Common myeloid progenitor, CD34-positive (primary cell): ENCODE results near the gene NRAP.

Experiments
- CTCF ChIA-PET: fragments of 350-600 bp; sonication (Branson Sonifier 250); formaldehyde crosslinking; loops from one replicate; lab custom pipeline; 2021; ENCODE audit warnings: antibody characterized with exemption; lab: Charles Lee
- POLR2A ChIA-PET: fragments of 350-600 bp; sonication (Branson Sonifier 250); formaldehyde crosslinking; loops from one replicate; lab custom pipeline; 2021; ENCODE audit warnings: antibody characterized with exemption; lab: Charles Lee
- DNase-seq, 3 donors: peaks; one replicate each; pipeline versions ENCODE4 v3.0.0 to v3.0.0-alpha.2; 2013
- H3K27ac ChIP-seq, 2 experiments: 1 replicate in 1 of 2; 2 replicates in 1 of 2; pipeline ENCODE4 v1.7.0; 2013; ENCODE audit warnings: inconsistent platforms in 2 of 2, low read length in 2 of 2, mild to moderate bottlenecking in 2 of 2, low read depth in 1 of 2, moderate library complexity in 1 of 2; ENCODE audit not compliant: severe bottlenecking in 2 of 2, insufficient read depth in 1 of 2, poor library complexity in 1 of 2
- H3K27me3 ChIP-seq, 5 experiments: replicated peaks in 2 of 5; 1 replicate in 3 of 5; 2 replicates in 2 of 5; pipeline versions ENCODE4 v1.6.1 to v1.7.0; 2013; ENCODE audit warnings: low read length in 4 of 5, mild to moderate bottlenecking in 2 of 5, moderate library complexity in 2 of 5, inconsistent platforms in 1 of 5; ENCODE audit not compliant: insufficient read depth in 5 of 5, control insufficient read depth in 4 of 5
- H3K36me3 ChIP-seq, 4 experiments: 1 replicate in 2 of 4; 2 replicates in 2 of 4; pipeline versions ENCODE4 v1.6.1 to v1.7.0; 2013; ENCODE audit warnings: low read length in 3 of 4, control low read depth in 1 of 4, mild to moderate bottlenecking in 1 of 4; ENCODE audit not compliant: control insufficient read depth in 4 of 4, insufficient read depth in 4 of 4
- H3K4me1 ChIP-seq, 4 experiments: 1 replicate in 3 of 4; 2 replicates in 1 of 4; pipeline versions ENCODE4 v1.6.1 to v1.7.1; 2013; ENCODE audit warnings: low read length in 3 of 4, mild to moderate bottlenecking in 3 of 4, control low read depth in 1 of 4, inconsistent platforms in 1 of 4, moderate library complexity in 1 of 4; ENCODE audit not compliant: control insufficient read depth in 4 of 4, insufficient read depth in 4 of 4; ENCODE audit errors: control extremely low read depth in 1 of 4
- H3K4me3 ChIP-seq, 7 experiments: 1 replicate in 4 of 7; 2 replicates in 3 of 7; pipeline versions ENCODE4 v1.5.1 to v1.7.0; 2013; ENCODE audit warnings: mild to moderate bottlenecking in 7 of 7, low read length in 6 of 7, moderate library complexity in 6 of 7, inconsistent platforms in 2 of 7, low read depth in 2 of 7, control low read depth in 1 of 7; ENCODE audit not compliant: insufficient read depth in 4 of 7, control insufficient read depth in 1 of 7; ENCODE audit errors: extremely low read depth in 1 of 7
- H3K9me3 ChIP-seq, 5 experiments: 1 replicate in 4 of 5; 2 replicates in 1 of 5; pipeline versions ENCODE4 v1.6.1 to v1.7.1; 2013; ENCODE audit warnings: low read length in 4 of 5, mild to moderate bottlenecking in 2 of 5, inconsistent platforms in 1 of 5, low read depth in 1 of 5, moderate library complexity in 1 of 5; ENCODE audit not compliant: control insufficient read depth in 4 of 5, insufficient read depth in 2 of 5; ENCODE audit errors: control extremely low read depth in 1 of 5
- WGBS: methylation state at CpG from one replicate; pipeline ENCODE4 v1.1.5; 2013; ENCODE audit not compliant: insufficient coverage; 5-methylcytosine and 5-hydroxymethylcytosine counted together

NRAP gene

GRCh38 chr10:113620511-113620910 is 43.3 kb downstream of the NRAP start:
- Histone ChIP-seq H3K4me3 (no peak overlapping the region), H3K27me3 (peaks cover 0 to 17% (median 12%) of the 10 kb centered on the region in 5 experiments), H3K36me3 (no peaks in the 10 kb centered on the region), H3K9me3 (no peaks in the 10 kb centered on the region), H3K27ac (no peak overlapping the region), H3K4me1 (no peaks in the 10 kb centered on the region)
- POLR2A ChIA-PET, result no interaction called here
- DNase-seq, result no peak
- WGBS, result 85% methylated on average over 7 of the region's 8 CpGs
- CTCF ChIA-PET, result interaction anchor here (1.3 kb wide), 1 partner anchor 12 kb away, joined by 4 read pairs; no protein-coding TSS in a partner anchor

- no peak for DNase-seq
- H3K9me3 ChIP-seq, result no peaks in the 10 kb centered on the region
- no peak overlapping the region for H3K27ac ChIP-seq
- ChIA-PET CTCF (interaction anchor here (1.3 kb wide), 1 partner anchor 11 kb away, joined by 4 read pairs; no protein-coding TSS in a partner anchor), POLR2A (no interaction called here)
- H3K4me3 ChIP-seq, result no peak overlapping the region
- H3K27me3 ChIP-seq, result peaks cover 0 to 27% (median 12%) of the 10 kb centered on the region in 5 experiments
- no peaks in the 10 kb centered on the region for H3K36me3 ChIP-seq
- H3K4me1 ChIP-seq, result no peaks in the 10 kb centered on the region
- 89% methylated on average over 1 of the region's 1 CpG for WGBS
Measured at GRCh38 chr10:113619401-113619800, 44.4 kb downstream of the NRAP start.

- DNase-seq, result no peak
- Histone ChIP-seq H3K4me1 (no peaks in the 10 kb centered on the region), H3K27me3 (peaks cover 0 to 37% (median 12%) of the 10 kb centered on the region in 5 experiments), H3K36me3 (no peaks in the 10 kb centered on the region), H3K4me3 (no peak overlapping the region), H3K9me3 (no peaks in the 10 kb centered on the region), H3K27ac (no peak overlapping the region)
- CTCF ChIA-PET, result interaction anchor here (0.6 kb wide), 1 partner anchor 8 kb away, joined by 3 read pairs; no protein-coding TSS in a partner anchor
- WGBS, result 92% methylated on average over 7 of the region's 7 CpGs
- POLR2A ChIA-PET, result no interaction called here
Measured at GRCh38 chr10:113618338-113618737, 45.5 kb downstream of the NRAP start.

GRCh38 chr10:113617086-113617485 is 46.8 kb downstream of the NRAP start:
- Histone ChIP-seq H3K4me1 (no peaks in the 10 kb centered on the region), H3K9me3 (no peaks in the 10 kb centered on the region), H3K36me3 (no peaks in the 10 kb centered on the region), H3K4me3 (no peak overlapping the region), H3K27me3 (peaks cover 0 to 39% (median 12%) of the 10 kb centered on the region in 5 experiments), H3K27ac (no peak overlapping the region)
- no peak for DNase-seq
- 22% methylated on average over 4 of the region's 7 CpGs for WGBS
- ChIA-PET POLR2A (no interaction called here), CTCF (no interaction called here)

- Histone ChIP-seq H3K36me3 (no peaks in the 10 kb centered on the region), H3K9me3 (no peaks in the 10 kb centered on the region), H3K27me3 (peaks cover 0 to 43% (median 12%) of the 10 kb centered on the region in 5 experiments), H3K27ac (no peak overlapping the region), H3K4me3 (no peak overlapping the region), H3K4me1 (no peaks in the 10 kb centered on the region)
- DNase-seq, result peak in 2 of 3 donors; percentile 1 to 4
- ChIA-PET POLR2A (no interaction called here), CTCF (interaction anchor here (0.8 kb wide), 1 partner anchor 8 kb away, joined by 4 read pairs; no protein-coding TSS in a partner anchor)
- WGBS, result 27% methylated on average over 2 of the region's 5 CpGs
Measured at GRCh38 chr10:113616244-113617074, 47.4 kb downstream of the NRAP start.

- no peaks in the 10 kb centered on the region for H3K4me1 ChIP-seq
- no peak overlapping the region for H3K4me3 ChIP-seq
- H3K27ac ChIP-seq, result no peak overlapping the region
- H3K27me3 ChIP-seq, result peaks cover 0 to 57% (median 12%) of the 10 kb centered on the region in 5 experiments
- H3K9me3 ChIP-seq, result no peaks in the 10 kb centered on the region
- no peak for DNase-seq
- POLR2A ChIA-PET, result no interaction called here
- CTCF ChIA-PET, result interaction anchor here (0.9 to 1.5 kb wide), 2 partner anchors 13 to 15 kb away, joined by 3 to 4 read pairs; no protein-coding TSS in a partner anchor
- H3K36me3 ChIP-seq, result no peaks in the 10 kb centered on the region
- 82% methylated on average over 10 of the region's 15 CpGs for WGBS
Measured at GRCh38 chr10:113613977-113614690, 49.7 kb downstream of the NRAP start.
